ENCODE measurements around the gene TSEN54. TPM values are rescaled to one million over a fixed set of nuclear protein-coding genes. Genes with fewer than 3 reads are reported as not detected.

TSEN54 gene
- polyA plus RNA-seq, 3 donors from 2014 or later, result 205 to 238 (median 209) TPM

DNA sequence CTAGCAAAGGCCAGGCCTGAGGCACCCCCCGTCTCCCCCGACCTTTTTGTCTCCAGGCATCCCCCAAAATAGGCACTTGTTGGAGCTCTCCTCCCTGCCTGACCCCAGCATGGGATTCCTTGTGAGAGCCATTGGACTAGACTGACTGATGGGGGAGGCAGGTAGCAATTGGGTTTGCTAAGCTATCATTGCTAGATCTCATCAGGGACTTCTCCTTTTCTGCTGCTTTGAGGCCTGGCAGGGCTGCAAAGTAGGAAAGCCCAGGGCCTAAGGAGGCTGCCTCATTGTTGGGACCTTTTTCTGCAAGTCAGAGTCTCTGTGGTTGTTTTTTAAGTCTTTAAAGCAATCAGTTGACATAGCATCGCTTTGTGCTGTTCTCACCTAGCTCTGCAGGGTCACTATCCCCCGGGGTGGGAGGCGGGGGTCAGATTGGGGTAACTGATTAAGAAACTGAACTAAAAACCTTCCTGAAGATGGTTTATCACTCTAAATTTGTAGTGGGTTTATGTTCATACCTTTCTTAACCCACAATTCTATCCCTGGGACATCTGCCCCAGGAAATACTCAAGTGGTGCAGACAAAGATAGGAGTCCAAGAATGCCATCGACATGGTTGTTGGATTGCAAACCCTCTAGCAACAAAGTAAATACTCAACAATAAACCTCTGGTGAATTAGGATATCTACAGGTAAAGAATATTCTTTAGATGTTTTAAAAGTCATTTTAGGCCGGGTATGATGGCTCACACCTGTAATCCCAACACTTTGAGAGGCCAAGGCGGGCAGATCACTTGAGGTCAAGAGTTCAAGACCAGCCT, 37.2 kb downstream of the TSEN54 start:
- no peak overlapping the region for H3K4me3 Mint-ChIP-seq
- peaks cover 18 to 28% of the 10 kb centered on the region in 2 donors for H3K4me1 Mint-ChIP-seq
- DNase-seq, result no peak
- peak overlapping the region in 5 of 6 donors; percentile 6 to 80 (median 36) for H3K27ac Mint-ChIP-seq
- peaks cover 0 to 9% (median 3%) of the 10 kb centered on the region in 3 donors for H3K36me3 Mint-ChIP-seq
- peaks cover 0 to 2% (median 2%) of the 10 kb centered on the region in 3 donors for H3K27me3 Mint-ChIP-seq (ENCODE audit: low read depth in 3 of 3)
- H3K9me3 Mint-ChIP-seq, result no peaks in the 10 kb centered on the region

- Mint-ChIP-seq H3K4me3 (no peak overlapping the region), H3K4me1 (peaks cover 12 to 18% of the 10 kb centered on the region in 2 donors), H3K27me3 (ENCODE audit: low read depth in 3 of 3) (peaks cover 0 to 4% (median 2%) of the 10 kb centered on the region in 3 donors), H3K27ac (no peak overlapping the region), H3K36me3 (peaks cover 0 to 2% (median 0%) of the 10 kb centered on the region in 3 donors), H3K9me3 (no peaks in the 10 kb centered on the region)
- no peak for DNase-seq
These were observed 39.4 kb downstream of the TSEN54 start for GRCh38 chr17:75555679-75556153.

GRCh38 chr17:75557075-75557851, 40.9 kb downstream of the TSEN54 start:
- H3K27me3 Mint-ChIP-seq (ENCODE audit: low read depth in 3 of 3), result peaks cover 0 to 8% (median 2%) of the 10 kb centered on the region in 3 donors

GRCh38 chr17:75557852-75558665, 41.7 kb downstream of the TSEN54 start:
- H3K27ac Mint-ChIP-seq, result no peak overlapping the region
- peaks cover 0 to 8% (median 2%) of the 10 kb centered on the region in 3 donors for H3K27me3 Mint-ChIP-seq (ENCODE audit: low read depth in 3 of 3)
- H3K9me3 Mint-ChIP-seq, result no peaks in the 10 kb centered on the region
- no peak for DNase-seq
- H3K4me1 Mint-ChIP-seq, result peaks cover 9% of the 10 kb centered on the region in 2 donors
- H3K4me3 Mint-ChIP-seq, result no peak overlapping the region
- H3K36me3 Mint-ChIP-seq, result peaks cover 0 to 6% (median 0%) of the 10 kb centered on the region in 3 donors

More at GRCh38 chr17:75557075-75557851, 40.9 kb downstream of the TSEN54 start:
- Mint-ChIP-seq H3K36me3 (peaks cover 0 to 4% (median 0%) of the 10 kb centered on the region in 3 donors), H3K9me3 (no peaks in the 10 kb centered on the region), H3K27ac (no peak overlapping the region), H3K4me1 (peaks cover 9 to 14% of the 10 kb centered on the region in 2 donors), H3K4me3 (no peak overlapping the region)
- DNase-seq, result no peak

- Mint-ChIP-seq H3K27ac (no peak overlapping the region), H3K9me3 (no peaks in the 10 kb centered on the region), H3K27me3 (ENCODE audit: low read depth in 3 of 3) (peaks cover 0 to 8% (median 2%) of the 10 kb centered on the region in 3 donors), H3K4me3 (no peak overlapping the region), H3K36me3 (peaks cover 0 to 6% (median 0%) of the 10 kb centered on the region in 3 donors), H3K4me1 (peaks cover under 1 to 1% of the 10 kb centered on the region in 2 donors)
- DNase-seq, result no peak
These were observed 42.6 kb downstream of the TSEN54 start for GRCh38 chr17:75558666-75559530.

DNA sequence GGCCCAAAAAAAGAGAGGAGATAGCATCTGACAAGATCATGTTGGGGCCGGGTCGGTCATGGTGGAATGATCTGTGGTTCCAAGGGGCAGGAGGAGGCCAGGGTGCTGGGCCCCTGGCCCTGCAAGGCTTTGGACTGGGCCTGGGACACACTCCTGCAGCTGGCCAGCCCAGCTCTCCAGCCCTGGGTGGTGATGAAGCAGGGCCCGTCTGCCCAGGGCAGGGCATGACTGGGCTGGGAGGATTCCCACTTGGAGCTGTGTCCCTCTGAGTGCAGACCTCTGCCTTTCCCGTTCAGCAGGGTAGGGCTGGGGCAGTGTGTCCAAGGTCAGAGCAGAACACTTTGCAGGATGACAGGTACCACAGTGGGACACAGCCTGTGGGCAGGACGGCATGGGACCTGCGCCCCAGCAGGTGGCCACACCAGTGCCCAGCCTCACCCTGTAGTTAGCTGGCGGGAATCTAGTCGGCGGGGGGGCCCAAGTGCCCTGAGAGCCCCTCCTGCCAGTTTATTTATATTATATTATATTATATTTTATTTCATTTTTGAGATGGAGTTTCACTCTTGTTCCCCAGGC, 43.7 kb downstream of the TSEN54 start:
- H3K36me3 Mint-ChIP-seq, result peaks cover 0 to 6% (median 0%) of the 10 kb centered on the region in 3 donors
- H3K9me3 Mint-ChIP-seq, result no peaks in the 10 kb centered on the region
- no peaks in the 10 kb centered on the region for H3K4me1 Mint-ChIP-seq
- H3K4me3 Mint-ChIP-seq, result no peak overlapping the region
- peaks cover 0 to 9% (median 0%) of the 10 kb centered on the region in 3 donors for H3K27me3 Mint-ChIP-seq (ENCODE audit: low read depth in 3 of 3)
- H3K27ac Mint-ChIP-seq, result peak overlapping the region in 1 of 6 donors; percentile 12
- no peak for DNase-seq

GRCh38 chr17:75561927-75562603, 45.7 kb downstream of the TSEN54 start:
- no peaks in the 10 kb centered on the region for H3K9me3 Mint-ChIP-seq
- no peak for DNase-seq
- H3K27ac Mint-ChIP-seq, result peak overlapping the region in 3 of 6 donors; percentile 19 to 34 (median 27)
- H3K4me3 Mint-ChIP-seq, result no peak overlapping the region
- peaks cover 0 to 1% of the 10 kb centered on the region in 2 donors for H3K4me1 Mint-ChIP-seq
- H3K27me3 Mint-ChIP-seq (ENCODE audit: low read depth in 3 of 3), result peaks cover 0 to 9% (median 0%) of the 10 kb centered on the region in 3 donors
- peaks cover 10 to 18% (median 12%) of the 10 kb centered on the region in 3 donors for H3K36me3 Mint-ChIP-seq

DNA sequence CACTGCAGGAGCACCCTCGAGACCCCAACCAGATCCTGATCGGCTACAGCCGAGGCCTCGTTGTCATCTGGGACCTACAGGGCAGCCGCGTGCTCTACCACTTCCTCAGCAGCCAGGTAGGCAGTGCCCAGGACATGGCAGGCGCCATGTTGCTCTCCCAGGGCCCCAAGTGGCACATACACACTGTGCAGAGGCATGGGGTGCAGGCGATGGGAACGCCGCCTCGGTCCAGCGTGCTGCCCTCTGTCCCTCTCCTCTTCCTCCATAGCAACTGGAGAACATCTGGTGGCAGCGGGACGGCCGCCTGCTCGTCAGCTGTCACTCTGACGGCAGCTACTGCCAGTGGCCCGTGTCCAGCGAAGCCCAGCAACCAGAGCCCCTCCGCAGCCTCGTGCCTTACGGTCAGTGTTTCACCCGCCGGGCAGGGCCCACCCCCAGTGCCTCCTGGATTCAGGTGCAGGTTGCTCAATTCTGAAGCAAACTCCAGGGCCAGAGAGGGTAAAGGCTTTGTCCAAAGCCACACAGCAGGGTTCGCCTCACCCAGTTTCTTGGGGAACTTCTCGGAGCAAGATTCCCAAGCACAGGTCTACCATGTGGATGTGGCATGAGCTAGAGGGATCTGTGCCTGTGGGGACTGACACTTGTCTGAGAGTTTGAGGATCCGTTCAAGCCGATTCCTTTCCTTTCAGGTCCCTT, 46.9 kb downstream of the TSEN54 start:
- H3K27ac Mint-ChIP-seq, result no peak overlapping the region
- DNase-seq, result no peak
- peaks cover 0 to 7% (median 0%) of the 10 kb centered on the region in 3 donors for H3K27me3 Mint-ChIP-seq (ENCODE audit: low read depth in 3 of 3)
- H3K4me1 Mint-ChIP-seq, result peaks cover 0 to 1% of the 10 kb centered on the region in 2 donors
- H3K9me3 Mint-ChIP-seq, result no peaks in the 10 kb centered on the region
- H3K4me3 Mint-ChIP-seq, result no peak overlapping the region
- H3K36me3 Mint-ChIP-seq, result peaks cover 10 to 18% (median 12%) of the 10 kb centered on the region in 3 donors

- H3K36me3 Mint-ChIP-seq, result peaks cover 10 to 18% (median 12%) of the 10 kb centered on the region in 3 donors
- peaks cover 0 to 5% (median 0%) of the 10 kb centered on the region in 3 donors for H3K27me3 Mint-ChIP-seq (ENCODE audit: low read depth in 3 of 3)
- peaks cover 0 to 1% of the 10 kb centered on the region in 2 donors for H3K4me1 Mint-ChIP-seq
- no peak for DNase-seq
- no peak overlapping the region for H3K4me3 Mint-ChIP-seq
- no peak overlapping the region for H3K27ac Mint-ChIP-seq
- H3K9me3 Mint-ChIP-seq, result no peaks in the 10 kb centered on the region
These were observed 47.9 kb downstream of the TSEN54 start for GRCh38 chr17:75564195-75564594.

- no peak for DNase-seq
- Mint-ChIP-seq H3K27ac (no peak overlapping the region), H3K36me3 (peaks cover 10 to 18% (median 12%) of the 10 kb centered on the region in 3 donors), H3K4me1 (peaks cover 0 to 1% of the 10 kb centered on the region in 2 donors), H3K9me3 (no peaks in the 10 kb centered on the region), H3K27me3 (ENCODE audit: low read depth in 3 of 3) (peaks cover 0 to 7% (median 0%) of the 10 kb centered on the region in 3 donors), H3K4me3 (no peak overlapping the region)
These were observed 48.7 kb downstream of the TSEN54 start for GRCh38 chr17:75565066-75565465.

GRCh38 chr17:75565618-75566017, 49.3 kb downstream of the TSEN54 start:
- no peak for DNase-seq
- H3K4me1 Mint-ChIP-seq, result peaks cover 0 to 1% of the 10 kb centered on the region in 2 donors
- no peaks in the 10 kb centered on the region for H3K9me3 Mint-ChIP-seq
- peaks cover 10 to 18% (median 12%) of the 10 kb centered on the region in 3 donors for H3K36me3 Mint-ChIP-seq
- peak overlapping the region in 2 of 6 donors; percentile 23 to 51 for H3K27ac Mint-ChIP-seq
- peaks cover 0 to 7% (median 0%) of the 10 kb centered on the region in 3 donors for H3K27me3 Mint-ChIP-seq (ENCODE audit: low read depth in 3 of 3)
- no peak overlapping the region for H3K4me3 Mint-ChIP-seq

All from immature natural killer cell (primary cell).